ENCODE data around the gene RAB17.

RAB17 gene

GRCh38 chr2:237616734-237617586, 26.4 kb upstream of the RAB17 start:
- no peak overlapping the region for H2AFZ ChIP-seq (ENCODE audit: low read depth, low read length)
- no peak for DNase-seq

GRCh38 chr2:237616373-237616733, 25.8 kb upstream of the RAB17 start:
- Histone ChIP-seq H2AFZ (ENCODE audit: low read depth, low read length) (no peak overlapping the region), H3K27me3 (ENCODE audit: insufficient read depth, low read length, poor library complexity) (peaks cover 23% of the 10 kb centered on the region), H3K36me3 (ENCODE audit: insufficient read depth, low read length) (no peaks in the 10 kb centered on the region), H3K27ac (ENCODE audit: low read length) (no peak overlapping the region), H3K4me2 (ENCODE audit: insufficient read depth, low read length) (no peak overlapping the region), H3K9me3 (ENCODE audit: insufficient read depth, low read length, severe bottlenecking) (no peaks in the 10 kb centered on the region), H3K4me1 (ENCODE audit: insufficient read depth, low read length) (no peaks in the 10 kb centered on the region), H3K4me3 (ENCODE audit: low read depth in 1 of 2, low read length in 2 of 2) (no peak overlapping the region), H3K79me2 (ENCODE audit: insufficient read depth, low read length) (no peaks in the 10 kb centered on the region), H3K9ac (ENCODE audit: low read depth, low read length) (no peak overlapping the region), H4K20me1 (ENCODE audit: insufficient read depth, low read length) (no peaks in the 10 kb centered on the region; the same call in 1 of the 2 replicates)
- no peak for DNase-seq
- ATAC-seq (ENCODE audit: insufficient read depth, low read depth): no peak
- no peak for TF ChIP-seq CTCF (IDR thresholded peaks at IDR 0.05; ENCODE audit: borderline replicate concordance, extremely low read depth, low read length, poor library complexity, severe bottlenecking)
- TF ChIP-seq EZH2 (IDR thresholded peaks at IDR 0.05; ENCODE audit: borderline replicate concordance, low read depth, low read length, severe bottlenecking): no peak

More at GRCh38 chr2:237616734-237617586, 26.4 kb upstream of the RAB17 start:
- no peaks in the 10 kb centered on the region for H3K9me3 ChIP-seq (ENCODE audit: insufficient read depth, low read length, severe bottlenecking)
- H4K20me1 ChIP-seq (ENCODE audit: insufficient read depth, low read length): no peaks in the 10 kb centered on the region; the same call in 1 of the 2 replicates
- no peak overlapping the region for H3K4me3 ChIP-seq (ENCODE audit: low read depth in 1 of 2, low read length in 2 of 2)
- no peak for ATAC-seq (ENCODE audit: insufficient read depth, low read depth)
- no peak overlapping the region for H3K9ac ChIP-seq (ENCODE audit: low read depth, low read length)
- TF ChIP-seq CTCF (IDR thresholded peaks at IDR 0.05; ENCODE audit: borderline replicate concordance, extremely low read depth, low read length, poor library complexity, severe bottlenecking) (no peak), EZH2 (IDR thresholded peaks at IDR 0.05; ENCODE audit: borderline replicate concordance, low read depth, low read length, severe bottlenecking) (no peak)
- H3K27me3 ChIP-seq (ENCODE audit: insufficient read depth, low read length, poor library complexity): peaks cover 27% of the 10 kb centered on the region
- no peak overlapping the region for H3K27ac ChIP-seq (ENCODE audit: low read length)
- no peak overlapping the region for H3K4me2 ChIP-seq (ENCODE audit: insufficient read depth, low read length)
- H3K36me3 ChIP-seq (ENCODE audit: insufficient read depth, low read length): no peaks in the 10 kb centered on the region
- no peaks in the 10 kb centered on the region for H3K4me1 ChIP-seq (ENCODE audit: insufficient read depth, low read length)
- no peaks in the 10 kb centered on the region for H3K79me2 ChIP-seq (ENCODE audit: insufficient read depth, low read length)

- Histone ChIP-seq H3K4me3 (ENCODE audit: low read depth in 1 of 2, low read length in 2 of 2) (no peak overlapping the region), H3K79me2 (ENCODE audit: insufficient read depth, low read length) (no peaks in the 10 kb centered on the region), H3K9ac (ENCODE audit: low read depth, low read length) (no peak overlapping the region), H3K9me3 (ENCODE audit: insufficient read depth, low read length, severe bottlenecking) (no peaks in the 10 kb centered on the region), H3K27ac (ENCODE audit: low read length) (no peak overlapping the region), H3K4me1 (ENCODE audit: insufficient read depth, low read length) (no peaks in the 10 kb centered on the region), H4K20me1 (ENCODE audit: insufficient read depth, low read length) (no peaks in the 10 kb centered on the region; the same call in 1 of the 2 replicates), H3K36me3 (ENCODE audit: insufficient read depth, low read length) (no peaks in the 10 kb centered on the region), H2AFZ (ENCODE audit: low read depth, low read length) (no peak overlapping the region), H3K27me3 (ENCODE audit: insufficient read depth, low read length, poor library complexity) (peaks cover 23% of the 10 kb centered on the region), H3K4me2 (ENCODE audit: insufficient read depth, low read length) (no peak overlapping the region)
- no peak for TF ChIP-seq CTCF (IDR thresholded peaks at IDR 0.05; ENCODE audit: borderline replicate concordance, extremely low read depth, low read length, poor library complexity, severe bottlenecking)
- no peak for TF ChIP-seq EZH2 (IDR thresholded peaks at IDR 0.05; ENCODE audit: borderline replicate concordance, low read depth, low read length, severe bottlenecking)
- ATAC-seq (ENCODE audit: insufficient read depth, low read depth) (no peak), DNase-seq (no peak)
Observed at GRCh38 chr2:237615631-237616249, 25.2 kb upstream of the RAB17 start.

All from DND-41 (cell line).